GM10266 (cell line): Measurements from ENCODE around the gene CPM.

Source experiments
- DNase-seq: peaks from one replicate; pipeline ENCODE4 v3.0.0; 2012; ENCODE audit errors: extremely low spot score
- TF ChIP-seq, protein P1 (sequence below): IDR thresholded peaks from 2 replicates; pipeline ENCODE4 v1.5.1; 2012; ENCODE audit warnings: mild to moderate bottlenecking, low read depth; ENCODE audit not compliant: control insufficient read depth, insufficient read depth; ENCODE audit errors: missing control alignments

CPM gene

GRCh38 chr12:68976395-68976841 lies 43.4 kb upstream of the CPM start:
- TF ChIP-seq, protein P1, sequence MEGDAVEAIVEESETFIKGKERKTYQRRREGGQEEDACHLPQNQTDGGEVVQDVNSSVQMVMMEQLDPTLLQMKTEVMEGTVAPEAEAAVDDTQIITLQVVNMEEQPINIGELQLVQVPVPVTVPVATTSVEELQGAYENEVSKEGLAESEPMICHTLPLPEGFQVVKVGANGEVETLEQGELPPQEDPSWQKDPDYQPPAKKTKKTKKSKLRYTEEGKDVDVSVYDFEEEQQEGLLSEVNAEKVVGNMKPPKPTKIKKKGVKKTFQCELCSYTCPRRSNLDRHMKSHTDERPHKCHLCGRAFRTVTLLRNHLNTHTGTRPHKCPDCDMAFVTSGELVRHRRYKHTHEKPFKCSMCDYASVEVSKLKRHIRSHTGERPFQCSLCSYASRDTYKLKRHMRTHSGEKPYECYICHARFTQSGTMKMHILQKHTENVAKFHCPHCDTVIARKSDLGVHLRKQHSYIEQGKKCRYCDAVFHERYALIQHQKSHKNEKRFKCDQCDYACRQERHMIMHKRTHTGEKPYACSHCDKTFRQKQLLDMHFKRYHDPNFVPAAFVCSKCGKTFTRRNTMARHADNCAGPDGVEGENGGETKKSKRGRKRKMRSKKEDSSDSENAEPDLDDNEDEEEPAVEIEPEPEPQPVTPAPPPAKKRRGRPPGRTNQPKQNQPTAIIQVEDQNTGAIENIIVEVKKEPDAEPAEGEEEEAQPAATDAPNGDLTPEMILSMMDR, result no peak
- no peak for DNase-seq

DNA sequence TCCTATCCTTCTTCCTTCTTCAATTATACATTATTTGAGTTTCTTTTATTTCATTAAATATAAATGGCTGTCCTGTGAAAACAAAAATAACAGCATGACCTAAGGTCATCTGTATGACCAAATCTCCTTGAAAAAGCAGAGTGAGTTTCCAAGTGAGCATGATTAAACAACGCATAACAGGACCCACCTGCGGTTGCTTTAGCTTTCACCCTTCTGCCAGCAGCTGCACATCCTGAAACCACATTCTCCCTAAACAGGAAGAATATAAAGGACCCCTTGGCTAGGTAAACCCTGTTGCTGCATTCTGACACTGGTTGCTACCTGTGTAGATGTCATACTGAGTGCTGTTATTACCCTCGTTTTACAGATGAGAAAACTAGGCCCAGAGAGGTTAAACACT lies 42.8 kb upstream of the CPM start:
- DNase-seq, result no peak
- TF ChIP-seq, protein P1, result no peak

- no peak for DNase-seq
- TF ChIP-seq, protein P1, result no peak
Measured at GRCh38 chr12:68972595-68972994, 39.6 kb upstream of the CPM start.

- no peak for DNase-seq
- TF ChIP-seq, protein P1, result no peak
Measured at GRCh38 chr12:68971404-68971803, 38.4 kb upstream of the CPM start.

- TF ChIP-seq, protein P1, result no peak
- DNase-seq, result no peak
Measured at GRCh38 chr12:68970951-68971350, 38.0 kb upstream of the CPM start.

- TF ChIP-seq, protein P1, result no peak
- no peak for DNase-seq
Measured at GRCh38 chr12:68970306-68970705, 37.3 kb upstream of the CPM start.

DNA sequence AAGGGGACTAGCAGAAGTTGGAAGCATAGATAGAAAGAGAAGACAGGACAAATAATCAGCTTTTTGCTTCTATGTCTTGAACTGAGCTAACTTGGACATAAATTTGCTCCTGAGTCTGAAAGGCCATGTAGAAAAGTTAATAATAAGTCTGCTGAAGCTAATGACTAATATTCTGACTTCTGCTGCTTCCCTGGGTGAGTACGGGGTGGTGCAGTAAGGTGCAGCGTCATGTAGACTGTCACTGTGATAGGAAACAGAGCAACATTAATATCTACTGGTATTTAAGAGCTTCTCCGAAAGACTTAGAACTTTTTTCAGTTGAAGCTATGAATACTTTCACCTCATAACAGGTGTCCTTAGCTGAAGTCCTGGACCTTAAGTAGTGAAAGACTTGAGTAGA lies 34.1 kb upstream of the CPM start:
- no peak for DNase-seq
- TF ChIP-seq, protein P1, result no peak
